GM12892 (cell line): ENCODE results near the gene MOB2.

Experiments
- POLR2A ChIP-seq: IDR thresholded peaks from 2 replicates; pipeline ENCODE4 v1.6.1; 2011; ENCODE audit warnings: low read depth, low read length, control low read depth
- POLR2AphosphoS5 ChIP-seq: IDR thresholded peaks from 2 replicates; pipeline ENCODE4 v1.6.1; 2011; ENCODE audit warnings: low read depth, low read length, control low read depth
- TAF1 ChIP-seq: IDR thresholded peaks from 2 replicates; pipeline ENCODE4 v1.6.1; 2011; ENCODE audit warnings: low read depth, mild to moderate bottlenecking, control low read depth, low read length, borderline replicate concordance

- TF ChIP-seq POLR2A (no peak), POLR2AphosphoS5 (no peak), TAF1 (no peak)
These were observed 40.7 kb downstream of the MOB2 start for GRCh38 chr11:1445741-1446445.
